Measurements from ENCODE around the gene MTCL3.

DNA sequence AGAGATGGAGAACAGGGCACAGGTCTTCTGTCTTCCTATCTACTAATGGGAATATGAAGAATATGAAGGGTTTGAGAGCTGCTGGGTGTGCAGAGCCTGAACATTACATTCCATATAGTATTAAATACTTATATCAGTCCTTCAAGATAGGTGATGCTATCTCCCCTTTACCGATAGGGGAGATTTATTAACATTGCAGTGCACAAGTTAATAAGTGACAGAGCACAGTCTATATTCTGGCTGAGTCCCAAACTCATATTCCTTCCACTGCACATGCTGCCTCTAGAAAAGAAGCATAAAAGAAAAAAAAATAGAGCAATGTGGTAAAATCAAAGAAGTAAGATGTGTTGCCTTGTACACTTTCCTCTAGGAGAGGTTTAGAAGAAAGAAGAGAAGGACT is 41.5 kb downstream of the MTCL3 start:
- TF ChIP-seq TCF7L2 (IDR thresholded peaks at IDR 0.05; ENCODE audit: low read depth, low read length) (no peak), SIN3A (IDR thresholded peaks at IDR 0.05; ENCODE audit: borderline replicate concordance, insufficient read depth, low read depth, low read length) (no peak)
- TF ChIP-seq, protein P1, sequence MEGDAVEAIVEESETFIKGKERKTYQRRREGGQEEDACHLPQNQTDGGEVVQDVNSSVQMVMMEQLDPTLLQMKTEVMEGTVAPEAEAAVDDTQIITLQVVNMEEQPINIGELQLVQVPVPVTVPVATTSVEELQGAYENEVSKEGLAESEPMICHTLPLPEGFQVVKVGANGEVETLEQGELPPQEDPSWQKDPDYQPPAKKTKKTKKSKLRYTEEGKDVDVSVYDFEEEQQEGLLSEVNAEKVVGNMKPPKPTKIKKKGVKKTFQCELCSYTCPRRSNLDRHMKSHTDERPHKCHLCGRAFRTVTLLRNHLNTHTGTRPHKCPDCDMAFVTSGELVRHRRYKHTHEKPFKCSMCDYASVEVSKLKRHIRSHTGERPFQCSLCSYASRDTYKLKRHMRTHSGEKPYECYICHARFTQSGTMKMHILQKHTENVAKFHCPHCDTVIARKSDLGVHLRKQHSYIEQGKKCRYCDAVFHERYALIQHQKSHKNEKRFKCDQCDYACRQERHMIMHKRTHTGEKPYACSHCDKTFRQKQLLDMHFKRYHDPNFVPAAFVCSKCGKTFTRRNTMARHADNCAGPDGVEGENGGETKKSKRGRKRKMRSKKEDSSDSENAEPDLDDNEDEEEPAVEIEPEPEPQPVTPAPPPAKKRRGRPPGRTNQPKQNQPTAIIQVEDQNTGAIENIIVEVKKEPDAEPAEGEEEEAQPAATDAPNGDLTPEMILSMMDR (IDR thresholded peaks at IDR 0.05), result no peak
